Measurements from ENCODE around the gene BCAS1.
"Not testable (repeated sequence)": the region's sequence is repeated elsewhere in the genome, so short reads cannot be mapped to it uniquely, and the experiment has no call there.

Gene BCAS1

GRCh38 chr20:53939572-53940359 is 130.6 kb downstream of the BCAS1 start:
- DNase-seq = peak; percentile 91 to 93

DNA sequence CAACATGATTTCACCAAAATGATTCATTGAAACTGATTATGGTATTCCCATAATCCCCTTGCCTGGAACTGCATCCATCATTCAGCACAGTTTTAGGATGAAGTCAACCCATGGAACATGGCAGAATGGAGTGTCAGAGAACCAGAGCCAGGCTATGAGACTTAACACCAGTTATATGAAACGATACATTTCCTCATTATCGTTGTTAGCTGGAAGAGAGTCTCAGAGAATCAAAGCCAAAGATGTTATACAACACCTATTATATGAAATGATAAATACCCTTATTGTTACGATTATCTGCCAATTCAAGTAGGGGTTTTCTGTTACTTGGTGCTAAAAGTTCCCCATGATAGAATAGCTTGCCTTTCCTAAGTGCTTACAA is 131.2 kb downstream of the BCAS1 start:
- no peak for DNase-seq

DNA sequence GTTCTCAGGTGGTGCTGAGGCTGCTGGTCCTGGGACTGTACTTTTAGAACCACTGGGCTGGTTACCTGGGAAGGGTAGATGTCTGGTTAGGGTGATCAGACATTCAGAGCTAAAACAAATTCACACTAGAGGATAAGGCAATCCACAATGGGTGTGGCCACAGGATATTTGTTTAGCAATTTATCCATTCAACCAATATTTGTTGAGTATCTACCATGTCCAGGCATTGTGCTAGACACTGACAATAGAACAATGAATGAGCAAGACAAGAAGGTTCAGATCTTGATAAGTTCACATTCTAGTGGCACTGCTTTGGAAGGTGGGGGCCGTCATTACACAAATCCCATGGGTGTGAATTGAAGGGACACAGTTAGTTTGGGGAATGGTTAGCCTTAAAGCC is 131.7 kb downstream of the BCAS1 start:
- no peak for DNase-seq

DNA sequence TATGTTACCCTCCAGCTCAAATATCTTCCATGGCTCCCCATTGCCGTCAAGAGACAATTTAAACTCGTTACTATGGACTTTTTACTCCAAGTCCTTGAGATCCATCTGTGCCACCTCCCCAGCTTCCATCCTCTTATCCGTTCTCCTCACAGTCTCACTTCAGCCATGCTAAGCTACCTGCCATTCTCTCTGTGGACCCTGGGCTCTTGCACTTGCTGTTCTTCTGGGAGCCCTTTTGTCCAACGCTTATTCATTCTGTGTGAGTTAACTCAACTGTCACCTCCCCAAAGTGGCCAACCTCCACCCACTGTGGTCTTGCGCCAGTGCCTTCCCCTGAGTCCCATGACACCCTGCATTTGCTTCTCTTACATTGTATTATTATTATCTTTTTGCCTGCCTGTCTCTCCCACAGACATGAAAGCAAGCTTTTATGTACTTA is 132.4 kb downstream of the BCAS1 start:
- DNase-seq = no peak

DNA sequence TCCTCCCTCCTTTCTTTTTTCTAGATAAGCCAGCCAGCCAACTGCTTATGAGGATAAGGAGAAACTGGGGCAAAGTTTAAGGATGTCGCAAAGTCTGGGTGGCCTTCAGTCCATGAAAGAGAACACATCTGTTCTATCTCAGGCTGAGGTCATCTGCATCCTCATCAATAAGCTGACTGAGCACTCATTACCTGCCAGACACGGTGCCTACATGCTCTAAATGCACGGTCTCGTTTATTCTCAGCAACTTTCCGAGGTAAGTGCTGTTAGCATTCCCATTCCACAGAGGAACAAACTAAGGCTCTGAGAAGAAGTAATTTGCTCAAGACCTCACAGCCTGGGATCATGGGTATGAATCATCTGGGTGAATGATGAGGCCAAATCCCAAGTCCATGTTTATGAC is 133.1 kb downstream of the BCAS1 start:
- DNase-seq = no peak

DNA sequence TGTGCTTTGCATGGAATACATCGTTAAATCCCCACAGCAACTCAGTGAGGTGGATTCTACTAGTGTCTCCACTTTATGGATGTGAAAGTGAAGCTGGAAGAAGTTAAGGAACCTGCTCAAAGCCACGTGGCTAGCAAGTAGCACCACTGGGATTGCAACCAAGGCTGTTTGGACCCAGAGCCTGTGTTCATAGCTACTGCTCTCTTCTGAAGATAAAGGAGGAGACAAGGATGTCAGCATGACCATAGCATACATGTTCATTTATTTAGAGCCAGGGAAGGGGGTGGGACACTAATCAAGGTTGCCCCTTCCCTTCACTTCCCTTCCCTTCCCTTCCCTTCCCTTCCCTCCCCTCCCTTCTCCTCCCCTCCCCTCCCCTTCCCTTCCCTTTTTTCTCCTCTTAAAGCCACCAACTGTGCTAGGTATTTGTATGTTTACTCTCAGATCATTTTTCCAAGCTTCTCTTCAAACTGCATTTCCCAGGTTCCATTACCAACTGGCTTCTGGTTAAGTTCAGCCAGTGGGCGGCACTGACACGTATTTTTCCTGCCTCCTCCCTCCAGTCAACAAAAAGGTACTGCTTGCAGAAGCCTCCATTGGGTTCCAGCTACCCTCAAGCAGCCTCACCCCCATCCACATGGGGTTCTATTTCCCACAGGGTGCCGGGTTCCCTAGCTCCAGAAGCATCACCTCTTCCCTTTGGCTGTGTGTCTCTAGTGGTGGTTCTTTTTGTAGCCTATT is 134.9 kb downstream of the BCAS1 start:
- DNase-seq = no peak

- no peak for DNase-seq
Observed at GRCh38 chr20:53934421-53935343, 135.7 kb downstream of the BCAS1 start.

GRCh38 chr20:53933232-53933846 is 137.1 kb downstream of the BCAS1 start:
- no peak for DNase-seq

DNA sequence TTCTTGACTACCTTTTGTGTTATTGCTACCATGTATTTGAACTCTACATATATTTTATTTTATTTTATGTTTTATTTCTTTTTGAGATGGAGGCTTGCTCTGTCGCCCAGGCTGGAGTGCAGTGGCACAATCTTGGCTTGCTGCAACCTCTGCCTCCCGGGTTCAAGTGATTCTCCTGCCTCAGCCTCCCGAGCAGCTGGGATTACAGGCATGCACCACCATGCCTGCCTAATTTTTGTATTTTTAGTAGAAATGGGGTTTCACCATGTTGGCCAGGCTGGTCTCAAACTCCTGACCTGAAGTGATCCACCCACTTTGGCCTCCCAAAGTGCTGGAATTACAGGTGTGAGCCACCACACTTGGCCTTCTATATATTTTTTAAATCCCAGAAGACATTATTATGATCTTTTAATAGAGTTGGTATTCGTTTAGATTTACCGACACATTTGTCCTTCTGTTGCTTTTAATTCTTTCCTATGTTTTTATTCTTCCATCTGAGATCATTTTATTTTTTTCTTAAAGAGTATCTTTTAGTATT is 137.7 kb downstream of the BCAS1 start:
- DNase-seq = not testable (repeated sequence)

DNA sequence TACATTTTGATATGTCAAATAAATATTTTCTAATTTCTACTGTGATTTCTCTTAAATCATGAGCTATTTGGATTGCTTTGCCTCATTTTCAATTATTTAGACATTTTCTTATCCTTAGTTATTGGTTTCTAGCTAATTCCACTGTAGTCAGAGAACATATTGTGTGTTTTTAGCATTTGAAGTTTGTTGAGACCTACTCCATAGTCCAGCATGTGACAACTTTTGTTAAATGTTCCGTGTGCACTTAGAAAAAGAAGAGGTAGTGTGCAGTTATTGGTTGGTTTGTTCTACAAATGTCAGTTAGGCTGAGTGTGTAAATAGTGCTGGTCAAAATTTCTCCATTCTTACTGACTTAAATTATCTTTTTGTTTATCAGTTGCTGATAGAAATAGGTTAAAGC is 138.8 kb downstream of the BCAS1 start:
- DNase-seq = no peak

DNA sequence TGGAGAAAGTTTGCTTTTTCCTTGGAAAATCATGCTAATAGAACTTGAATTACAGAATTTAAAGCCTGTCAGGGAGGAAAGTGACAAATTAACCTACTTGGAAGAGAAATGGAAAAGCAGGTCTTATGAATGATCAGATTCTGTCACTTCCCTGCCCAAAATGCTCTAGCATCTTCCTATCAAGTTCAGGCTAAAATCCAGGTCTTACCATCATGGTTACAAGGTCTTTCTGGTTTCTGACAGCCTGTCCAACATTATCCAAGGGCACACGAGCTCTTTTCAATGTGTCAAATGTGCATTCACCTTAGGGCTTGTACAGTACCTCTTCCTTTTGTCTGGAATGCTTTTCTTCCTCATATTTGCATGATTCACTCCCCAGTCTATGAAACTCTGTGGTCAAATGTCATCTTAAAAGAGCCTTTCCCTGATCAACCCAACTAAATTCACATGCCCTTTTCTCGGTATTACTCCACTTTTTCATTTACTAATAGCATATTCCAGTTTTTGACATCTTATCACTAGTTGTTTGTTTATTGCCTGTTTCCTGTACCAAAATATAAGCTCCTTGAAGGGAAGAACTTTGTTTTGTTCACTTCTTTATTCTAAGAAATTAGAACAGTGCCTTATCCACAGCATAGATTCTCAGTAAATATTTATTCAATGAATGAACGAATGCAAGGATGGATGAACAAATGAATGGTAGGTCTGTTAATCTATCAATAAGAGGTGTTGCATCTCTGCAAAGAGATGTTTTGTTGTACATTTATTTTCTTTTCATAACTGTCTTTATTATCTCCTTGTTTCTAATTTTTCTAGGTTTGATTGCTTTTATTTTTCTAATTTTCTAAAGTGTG is 139.5 kb downstream of the BCAS1 start:
- DNase-seq = no peak

DNA sequence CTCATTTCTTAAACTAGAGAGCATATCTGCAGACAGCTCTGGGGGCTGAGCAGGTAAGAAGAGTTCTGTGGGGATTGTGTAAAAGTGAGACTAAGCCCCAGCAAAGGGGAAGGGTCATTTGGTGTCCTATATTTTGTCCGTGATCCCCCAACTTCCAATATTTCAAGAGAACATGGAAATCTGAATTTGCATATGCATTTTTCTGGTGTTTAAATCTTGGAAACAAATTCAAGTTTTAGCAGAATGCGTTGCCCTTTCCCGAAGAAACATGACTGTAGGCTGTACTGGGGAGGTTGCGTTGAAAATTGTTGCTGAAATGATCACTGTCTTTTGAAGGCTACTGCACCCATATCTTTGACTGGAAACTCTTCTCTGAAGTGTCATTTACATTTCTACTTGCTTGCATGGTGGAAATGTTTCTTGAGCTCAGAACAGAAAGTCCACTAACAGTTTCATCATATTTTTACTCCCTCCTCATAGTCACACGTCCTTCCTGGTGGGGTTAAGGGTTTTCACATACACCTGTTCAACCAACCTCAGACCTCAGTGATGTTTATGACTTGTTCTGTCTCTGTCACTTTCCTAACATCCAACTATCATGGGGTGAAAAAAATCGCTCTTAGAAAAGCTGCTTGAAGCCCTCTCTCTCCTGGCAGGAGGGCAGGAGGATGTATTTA is 140.3 kb downstream of the BCAS1 start:
- DNase-seq = no peak

GRCh38 chr20:53929399-53929798 is 141.0 kb downstream of the BCAS1 start:
- no peak for DNase-seq

GRCh38 chr20:53927990-53928389 is 142.4 kb downstream of the BCAS1 start:
- no peak for DNase-seq

GRCh38 chr20:53926428-53927028 is 143.9 kb downstream of the BCAS1 start:
- DNase-seq = no peak

DNA sequence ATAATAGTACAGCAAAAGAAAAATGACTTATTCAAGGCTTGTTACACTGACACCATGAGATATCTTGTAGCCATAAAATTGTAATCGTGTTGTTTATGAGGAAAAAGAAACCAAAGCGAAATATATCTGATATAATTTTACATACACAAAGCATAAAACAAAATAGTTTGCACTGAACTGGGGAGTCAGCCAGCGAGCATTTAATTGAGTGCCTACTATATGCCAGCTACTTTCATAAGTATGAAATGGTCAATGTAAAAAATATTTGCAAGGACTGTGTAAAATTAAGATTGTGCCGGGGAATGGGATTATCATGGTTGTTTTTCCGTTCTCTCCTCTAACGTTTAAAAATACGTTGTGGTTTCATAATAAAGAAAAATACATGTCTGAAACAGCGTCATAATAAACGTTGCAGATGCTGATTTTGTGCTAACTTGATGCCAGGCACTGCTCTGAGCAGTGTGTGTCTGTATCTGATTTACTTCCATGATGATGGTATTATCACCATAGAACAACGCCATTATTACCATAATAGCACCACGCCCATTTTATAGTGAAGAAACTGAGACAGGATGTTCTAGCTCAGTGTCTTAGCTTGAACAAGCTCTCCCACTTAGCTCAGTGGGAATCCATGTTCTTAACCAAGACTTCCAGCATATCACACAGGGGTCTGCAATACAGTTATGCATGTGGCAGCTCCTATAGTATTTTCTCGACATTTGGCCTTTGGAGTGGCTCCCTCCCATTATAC is 144.6 kb downstream of the BCAS1 start:
- no peak for DNase-seq

DNA sequence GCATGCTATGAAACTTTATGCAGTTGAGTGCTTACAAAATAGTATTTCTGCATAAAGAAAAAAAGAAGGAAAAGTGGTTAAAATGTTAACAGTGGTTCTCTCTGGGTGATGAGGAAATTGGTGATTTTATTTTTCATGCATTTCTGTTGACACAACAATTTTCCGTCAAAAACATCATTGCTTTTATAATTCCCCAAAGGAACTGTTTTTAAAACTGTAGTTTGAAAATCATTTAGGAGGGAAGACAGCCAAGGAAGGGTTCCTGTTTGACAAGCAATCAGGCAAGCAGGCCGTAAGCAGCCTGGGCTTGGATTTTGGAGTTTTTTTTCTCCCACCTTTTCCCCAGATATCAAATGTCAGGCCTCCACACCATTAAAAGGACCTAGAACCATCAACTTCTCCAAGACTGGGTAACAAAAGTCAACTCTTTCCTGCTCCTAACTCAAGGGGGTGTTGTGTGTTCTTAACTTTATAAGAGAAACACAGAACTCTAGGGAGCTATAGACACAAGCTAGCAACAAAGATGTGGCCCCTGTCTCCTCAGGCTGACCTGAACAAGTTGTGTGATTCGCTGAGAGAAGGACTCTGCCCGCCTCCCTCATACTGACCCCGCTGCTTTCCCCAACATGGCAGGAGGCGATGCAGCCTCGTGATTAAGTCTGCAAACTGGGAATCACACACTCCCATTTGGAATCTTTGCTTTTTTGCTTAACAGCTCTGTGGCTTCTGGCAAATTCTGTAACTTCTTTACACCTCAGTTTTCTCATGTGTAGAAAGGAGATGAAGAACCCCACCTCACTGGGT is 146.6 kb downstream of the BCAS1 start:
- no peak for DNase-seq

GRCh38 chr20:53922901-53923314 is 147.5 kb downstream of the BCAS1 start:
- DNase-seq = no peak

Measured in NCI-H524 (cell line).